ENCODE results near the gene DHRS3.

DNA sequence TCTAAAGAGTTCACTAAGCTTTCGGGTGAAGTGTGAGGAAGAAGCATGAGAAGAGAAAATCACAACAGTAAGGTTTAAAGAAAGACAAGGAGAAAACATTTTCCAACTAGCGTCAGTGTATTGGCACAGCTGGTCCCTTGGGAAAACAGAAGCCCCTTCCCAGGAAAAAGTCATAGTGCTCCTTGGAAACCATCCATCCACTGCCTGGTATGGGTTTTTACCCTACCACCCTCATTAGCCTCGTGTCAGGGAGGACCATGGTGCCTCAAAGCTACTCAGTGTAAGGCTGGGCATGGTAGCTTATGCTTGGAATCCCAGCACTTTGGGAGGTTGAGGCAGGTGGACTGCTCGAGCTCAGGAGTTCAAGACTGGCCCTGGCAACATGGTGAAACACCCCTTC lies 38.6 kb upstream of the DHRS3 start:
- TF ChIP-seq POLR2AphosphoS5 (IDR thresholded peaks at IDR 0.05; ENCODE audit: insufficient read depth, low read depth, low read length): no peak
- TF ChIP-seq POLR2A (IDR thresholded peaks at IDR 0.05; ENCODE audit: low read depth, low read length): no peak
- TF ChIP-seq, protein P1, sequence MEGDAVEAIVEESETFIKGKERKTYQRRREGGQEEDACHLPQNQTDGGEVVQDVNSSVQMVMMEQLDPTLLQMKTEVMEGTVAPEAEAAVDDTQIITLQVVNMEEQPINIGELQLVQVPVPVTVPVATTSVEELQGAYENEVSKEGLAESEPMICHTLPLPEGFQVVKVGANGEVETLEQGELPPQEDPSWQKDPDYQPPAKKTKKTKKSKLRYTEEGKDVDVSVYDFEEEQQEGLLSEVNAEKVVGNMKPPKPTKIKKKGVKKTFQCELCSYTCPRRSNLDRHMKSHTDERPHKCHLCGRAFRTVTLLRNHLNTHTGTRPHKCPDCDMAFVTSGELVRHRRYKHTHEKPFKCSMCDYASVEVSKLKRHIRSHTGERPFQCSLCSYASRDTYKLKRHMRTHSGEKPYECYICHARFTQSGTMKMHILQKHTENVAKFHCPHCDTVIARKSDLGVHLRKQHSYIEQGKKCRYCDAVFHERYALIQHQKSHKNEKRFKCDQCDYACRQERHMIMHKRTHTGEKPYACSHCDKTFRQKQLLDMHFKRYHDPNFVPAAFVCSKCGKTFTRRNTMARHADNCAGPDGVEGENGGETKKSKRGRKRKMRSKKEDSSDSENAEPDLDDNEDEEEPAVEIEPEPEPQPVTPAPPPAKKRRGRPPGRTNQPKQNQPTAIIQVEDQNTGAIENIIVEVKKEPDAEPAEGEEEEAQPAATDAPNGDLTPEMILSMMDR (IDR thresholded peaks at IDR 0.05; ENCODE audit: extremely low read depth in 1 of 2, insufficient read depth in 1 of 2, low read depth in 1 of 2, low read length in 2 of 2): no peak
- no peak for TF ChIP-seq MYC (IDR thresholded peaks at IDR 0.05; ENCODE audit: low read depth, low read length)
- TF ChIP-seq FOS (IDR thresholded peaks at IDR 0.05; ENCODE audit: borderline replicate concordance, insufficient read depth, low read length): no peak
- no peak for TF ChIP-seq JUN (IDR thresholded peaks at IDR 0.05; ENCODE audit: borderline replicate concordance, insufficient read depth, insufficient read length, low read depth)
- no peak for TF ChIP-seq EZH2 (IDR thresholded peaks at IDR 0.05; ENCODE audit: borderline replicate concordance, low read depth, low read length, severe bottlenecking)
